ENCODE measurements around the gene GPR18.

Gene GPR18, protein sequence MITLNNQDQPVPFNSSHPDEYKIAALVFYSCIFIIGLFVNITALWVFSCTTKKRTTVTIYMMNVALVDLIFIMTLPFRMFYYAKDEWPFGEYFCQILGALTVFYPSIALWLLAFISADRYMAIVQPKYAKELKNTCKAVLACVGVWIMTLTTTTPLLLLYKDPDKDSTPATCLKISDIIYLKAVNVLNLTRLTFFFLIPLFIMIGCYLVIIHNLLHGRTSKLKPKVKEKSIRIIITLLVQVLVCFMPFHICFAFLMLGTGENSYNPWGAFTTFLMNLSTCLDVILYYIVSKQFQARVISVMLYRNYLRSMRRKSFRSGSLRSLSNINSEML

DNA sequence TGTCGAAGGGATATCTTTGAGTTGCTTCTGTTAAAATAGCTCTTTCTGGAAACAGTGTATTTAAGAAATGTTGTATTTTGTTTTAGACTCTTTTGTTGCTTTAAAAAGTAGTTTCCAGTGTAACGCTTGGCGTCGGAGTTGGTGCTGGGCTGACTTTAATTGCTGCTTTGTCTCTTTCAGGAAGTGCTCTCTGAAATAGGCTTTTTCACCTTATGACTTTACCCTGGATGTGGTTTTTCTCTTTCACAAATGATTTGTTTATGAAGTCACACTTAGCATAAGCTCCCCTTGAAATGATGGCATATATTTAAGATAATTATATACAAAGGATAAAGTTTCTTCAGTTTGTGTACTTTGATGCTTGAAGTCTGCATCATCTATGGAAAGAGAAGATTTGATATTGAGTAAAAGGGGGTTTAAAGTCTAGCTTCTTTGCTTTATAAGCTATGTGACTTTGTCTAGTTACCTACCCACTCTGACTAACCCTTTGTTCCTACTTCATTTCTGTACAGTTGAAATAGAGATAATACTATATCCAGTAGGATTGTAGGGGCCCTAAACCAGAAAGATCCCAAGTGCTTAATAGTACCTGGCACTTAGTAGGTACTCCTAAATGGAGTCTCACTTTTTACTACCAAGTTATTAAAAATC lies at the start of gene GPR18:
Gene GPR18, minus strand, starts transcription at position 170 of the 651 bp plus-strand sequence. CDS start 2,507 bp downstream, outside the sequence.
- DNase-seq = no peak

DNA sequence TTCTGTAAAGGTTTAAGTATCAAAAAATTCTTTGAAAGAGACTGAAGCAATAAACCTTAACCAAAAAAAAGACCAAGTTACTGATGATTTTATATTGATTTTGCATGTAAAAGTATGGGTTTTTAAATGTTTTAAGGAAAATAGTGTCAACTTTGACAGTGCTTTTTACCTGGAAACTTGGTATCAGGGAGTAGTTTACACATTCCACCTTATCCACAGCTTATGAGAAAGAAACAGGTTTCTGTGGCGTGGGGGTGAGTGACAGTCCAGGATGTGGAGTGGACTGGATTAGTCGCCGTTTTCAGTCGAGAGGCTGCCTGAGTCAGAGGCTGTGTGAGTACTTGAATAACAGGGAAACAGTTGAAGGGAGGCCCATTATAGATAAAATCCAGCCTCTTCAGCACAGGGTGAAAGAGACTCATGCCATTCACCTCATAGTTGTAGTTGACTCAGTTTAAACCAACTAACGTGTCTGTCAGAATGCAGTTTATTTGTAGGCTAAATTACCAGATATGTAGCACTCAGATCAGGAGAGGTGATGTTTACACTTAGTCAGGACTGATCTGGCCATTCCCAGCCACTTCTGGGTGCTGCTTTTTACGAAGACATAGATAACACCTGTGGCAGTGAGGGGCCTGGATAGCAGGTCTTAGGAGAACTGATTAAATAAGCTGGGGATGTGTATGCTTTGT lies 49.6 kb upstream of the GPR18 start:
- no peak for DNase-seq

GRCh38 chr13:99307247-99307646 lies 49.1 kb upstream of the GPR18 start, which contains the start of gene GPR183:
GPR183 (minus strand) TSS chr13:99307399; CDS start chr13:99296145, 11,254 bp downstream.
- DNase-seq = no peak

GRCh38 chr13:99305566-99305965 lies 47.4 kb upstream of the GPR18 start:
- DNase-seq = no peak

- DNase-seq = no peak
Measured at GRCh38 chr13:99305158-99305557, 47.0 kb upstream of the GPR18 start.

- DNase-seq = no peak
Measured at GRCh38 chr13:99304541-99304940, 46.4 kb upstream of the GPR18 start.

DNA sequence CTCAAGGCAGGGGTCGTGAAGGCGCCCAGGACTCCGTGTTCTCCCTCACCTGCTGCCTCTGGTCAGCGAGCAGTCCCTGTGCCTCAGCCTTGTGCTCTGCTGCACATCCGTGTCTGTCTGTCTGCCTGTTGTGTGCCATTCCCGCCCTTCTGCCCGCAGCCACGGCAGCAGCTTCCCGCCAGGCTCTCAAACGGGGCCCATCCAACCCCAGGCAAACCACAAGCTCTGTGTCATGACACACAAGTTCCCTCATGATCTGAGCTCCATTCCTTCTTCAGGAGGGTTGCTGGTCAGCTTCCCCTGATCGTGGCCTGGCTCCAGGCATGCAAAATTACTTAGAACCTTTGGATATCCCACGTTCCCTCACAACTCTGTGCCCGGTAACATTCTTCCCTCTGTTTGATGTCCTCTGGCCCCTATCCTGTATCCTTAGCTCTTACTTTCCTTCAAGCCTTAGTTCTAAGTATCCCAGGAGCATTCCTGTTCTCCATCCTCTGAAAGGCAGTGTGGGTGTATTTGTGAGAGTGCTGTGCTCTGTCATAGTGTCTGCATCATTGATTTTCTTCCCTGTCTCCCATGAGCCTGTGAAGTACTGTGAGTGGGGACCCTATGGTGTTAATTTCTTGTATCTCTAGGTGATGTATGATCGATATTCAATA lies 45.8 kb upstream of the GPR18 start:
- no peak for DNase-seq

- DNase-seq = no peak
Measured at GRCh38 chr13:99302637-99303505, 44.7 kb upstream of the GPR18 start.

DNA sequence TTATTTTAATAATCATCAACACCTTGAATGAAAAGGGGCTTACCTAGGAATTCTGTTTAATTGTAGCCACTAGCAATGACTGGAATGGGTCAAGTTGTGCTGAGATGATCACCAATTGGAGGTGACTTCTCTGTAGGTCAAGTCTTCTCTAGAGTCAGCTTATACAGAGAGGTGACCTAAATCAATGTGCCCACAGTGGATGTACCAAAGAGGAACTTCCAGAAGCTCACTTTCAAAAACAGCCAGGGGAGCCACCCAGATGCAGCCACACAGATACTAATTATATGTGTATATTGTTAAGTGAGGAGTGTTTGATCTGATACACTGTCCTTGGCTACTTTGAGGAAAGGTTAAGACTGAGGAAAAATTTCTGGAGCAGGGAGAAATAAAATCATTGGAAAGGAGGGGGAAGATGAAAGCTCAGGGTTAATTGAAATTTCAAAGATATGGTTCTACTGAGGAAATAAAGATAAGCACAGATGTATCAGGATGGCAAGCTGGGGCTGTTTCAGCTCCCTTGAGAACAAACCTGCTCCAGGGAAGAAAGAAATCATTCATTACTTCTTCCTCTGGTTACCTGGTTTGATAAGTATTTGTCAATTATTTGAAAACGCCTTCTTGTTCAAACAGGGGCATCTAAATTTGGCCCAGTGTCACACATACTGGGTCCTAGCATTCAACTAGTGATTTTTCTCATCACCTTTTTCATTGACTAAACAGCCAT lies 43.9 kb upstream of the GPR18 start:
- no peak for DNase-seq

GRCh38 chr13:99301056-99301838 lies 43.1 kb upstream of the GPR18 start:
- DNase-seq = no peak

GRCh38 chr13:99299920-99300341 lies 41.8 kb upstream of the GPR18 start:
- no peak for DNase-seq

GRCh38 chr13:99299256-99299919 lies 41.2 kb upstream of the GPR18 start:
- no peak for DNase-seq

DNA sequence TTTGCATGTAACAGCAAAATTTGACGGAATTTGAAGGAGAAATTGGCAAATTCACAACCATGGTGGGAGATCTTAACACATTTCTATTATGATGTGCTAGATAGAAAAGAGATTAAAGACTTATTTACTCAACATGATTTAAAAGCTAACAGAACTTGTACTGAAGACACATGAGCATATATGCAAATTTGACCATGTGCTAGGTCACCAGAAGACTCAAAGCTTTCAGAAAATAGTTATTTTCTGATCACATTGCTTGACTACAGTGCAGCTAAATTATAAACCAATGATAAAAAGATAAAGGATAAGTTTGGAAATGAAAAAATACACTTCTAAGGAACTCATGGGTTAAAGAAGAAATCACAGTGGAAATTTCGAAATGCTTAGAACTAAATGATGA lies 39.9 kb upstream of the GPR18 start:
- DNase-seq = no peak

DNA sequence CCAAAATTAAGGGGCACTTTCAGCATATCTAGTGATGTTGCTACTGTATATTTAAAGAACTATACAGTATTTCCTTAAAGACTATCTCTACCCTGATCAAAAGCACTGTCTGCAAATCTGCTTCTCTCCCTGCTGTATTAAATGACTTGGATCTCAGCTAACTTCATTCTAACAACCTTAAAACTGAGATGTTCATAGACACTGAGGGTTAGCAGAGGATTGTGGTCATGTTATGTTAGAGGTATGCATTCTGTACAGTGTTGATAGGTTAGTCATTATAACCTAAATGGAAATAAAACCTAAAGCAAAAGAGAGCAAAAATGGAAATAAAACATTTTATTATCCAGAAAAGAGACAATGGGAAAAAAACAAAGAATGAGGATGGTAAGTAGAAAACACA lies 39.2 kb upstream of the GPR18 start:
- DNase-seq = no peak

GRCh38 chr13:99296398-99296797 lies 38.2 kb upstream of the GPR18 start:
- no peak for DNase-seq

DNA sequence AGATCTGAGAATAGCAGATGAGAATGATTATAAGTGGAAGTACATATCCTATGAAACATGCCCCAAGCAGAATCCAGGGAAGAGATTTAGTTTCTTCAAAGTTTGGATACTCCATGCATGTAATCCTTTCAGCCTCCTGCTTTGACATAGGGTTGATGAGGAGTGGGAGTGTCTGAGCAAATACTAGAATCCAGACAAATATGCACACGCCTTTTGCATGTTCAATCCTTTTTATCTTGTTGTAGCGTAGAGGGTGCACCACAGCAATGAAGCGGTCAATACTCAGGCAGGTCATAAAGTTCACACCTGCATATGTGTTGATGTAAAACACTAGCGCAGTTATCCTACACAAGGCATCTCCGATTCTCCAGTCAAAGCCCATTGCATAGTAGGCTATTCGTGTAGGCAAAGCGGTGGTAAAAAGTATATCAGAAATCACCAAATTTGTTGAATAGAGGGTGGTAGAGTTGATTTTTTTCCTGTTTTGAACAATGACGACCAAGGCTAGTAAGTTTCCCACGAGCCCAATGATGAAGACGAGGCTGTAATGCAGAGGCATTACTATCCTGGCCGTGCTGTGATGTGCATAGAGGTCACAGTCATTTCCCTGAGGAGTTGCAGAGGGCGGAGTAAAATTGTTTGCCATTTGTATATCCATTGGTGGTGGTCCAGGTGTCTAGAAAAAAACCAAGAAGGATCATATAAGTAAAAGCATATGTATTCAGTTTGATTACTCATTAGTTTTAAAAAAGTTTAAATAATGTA lies 37.5 kb upstream of the GPR18 start:
- DNase-seq = no peak

DNA sequence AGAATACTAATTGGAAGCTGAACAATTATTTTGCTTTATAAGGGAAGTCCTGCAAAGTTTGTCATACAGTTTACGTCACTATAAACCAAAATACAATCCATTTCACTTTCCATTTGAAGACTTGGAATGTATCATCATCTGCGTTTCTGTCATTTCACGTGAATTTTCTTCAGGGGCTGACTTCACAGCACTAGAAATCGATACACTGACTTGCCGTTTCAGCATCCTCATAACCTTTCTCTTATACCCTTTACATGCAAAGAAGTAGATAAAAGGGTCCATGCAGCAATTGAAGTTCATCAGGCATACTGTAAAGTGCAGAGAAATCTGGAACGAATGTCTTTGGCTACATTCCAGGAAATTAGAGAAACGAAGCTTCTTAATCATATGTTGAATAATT lies 36.8 kb upstream of the GPR18 start:
- DNase-seq = no peak

GRCh38 chr13:99294198-99294597 lies 36.0 kb upstream of the GPR18 start:
- no peak for DNase-seq

- no peak for DNase-seq
Measured at GRCh38 chr13:99293178-99293577, 35.0 kb upstream of the GPR18 start.
